Neural progenitor cell (in vitro differentiated cells): ENCODE results near the gene HNRNPD.

Source experiments
- CTCF ChIP-seq: fragments of 200-600 bp; sonication (generic); IDR thresholded peaks from 2 replicates; pipeline ENCODE4 v1.5.1; 2017; ENCODE audit warnings: antibody characterized with exemption, mild to moderate bottlenecking
- EZH2 ChIP-seq: fragments of 200-600 bp; sonication (generic); IDR thresholded peaks from 2 replicates; pipeline ENCODE4 v1.6.1; 2017; ENCODE audit warnings: antibody characterized with exemption, mild to moderate bottlenecking, moderate library complexity
- EZH2phosphoT487 ChIP-seq: fragments of 200-600 bp; sonication (generic); IDR thresholded peaks from 2 replicates; pipeline ENCODE4 v1.6.1; 2017; ENCODE audit warnings: antibody characterized with exemption

DNA sequence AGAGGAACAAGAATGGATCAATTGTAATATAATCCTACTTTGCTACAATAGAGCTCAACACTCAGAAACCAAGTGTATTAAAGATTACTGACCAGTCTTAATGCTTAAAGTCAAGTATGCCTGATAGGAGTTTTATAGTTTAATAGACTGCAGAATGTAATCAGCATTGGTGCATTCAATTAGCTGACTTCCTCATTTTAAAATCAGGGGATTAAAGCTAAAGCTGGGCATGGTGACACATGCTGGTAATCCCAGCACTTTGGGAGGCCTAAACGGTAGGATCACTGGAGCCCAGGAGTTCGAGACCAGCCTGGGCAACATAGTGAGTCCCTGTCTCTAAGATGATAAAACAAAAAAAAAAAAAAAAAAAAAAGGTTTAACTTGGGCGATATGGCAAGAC lies 45.7 kb upstream of the HNRNPD start:
- TF ChIP-seq CTCF, result no peak
- no peak for TF ChIP-seq EZH2
- TF ChIP-seq EZH2phosphoT487, result no peak
